ENCODE measurements around the gene RAB6A.
"Not testable (repeated sequence)": the region's sequence is repeated elsewhere in the genome, so short reads cannot be mapped to it uniquely, and the experiment has no call there.

RAB6A gene

GRCh38 chr11:73766763-73767162 is 5.9 kb upstream of the RAB6A start:
- no peak for DNase-seq (ENCODE audit: extremely low read depth in 1 of 2, low read depth in 1 of 2)

- no peak for DNase-seq (ENCODE audit: extremely low read depth in 1 of 2, low read depth in 1 of 2)
Observed at GRCh38 chr11:73762732-73763131, 1.9 kb upstream of the RAB6A start.

DNA sequence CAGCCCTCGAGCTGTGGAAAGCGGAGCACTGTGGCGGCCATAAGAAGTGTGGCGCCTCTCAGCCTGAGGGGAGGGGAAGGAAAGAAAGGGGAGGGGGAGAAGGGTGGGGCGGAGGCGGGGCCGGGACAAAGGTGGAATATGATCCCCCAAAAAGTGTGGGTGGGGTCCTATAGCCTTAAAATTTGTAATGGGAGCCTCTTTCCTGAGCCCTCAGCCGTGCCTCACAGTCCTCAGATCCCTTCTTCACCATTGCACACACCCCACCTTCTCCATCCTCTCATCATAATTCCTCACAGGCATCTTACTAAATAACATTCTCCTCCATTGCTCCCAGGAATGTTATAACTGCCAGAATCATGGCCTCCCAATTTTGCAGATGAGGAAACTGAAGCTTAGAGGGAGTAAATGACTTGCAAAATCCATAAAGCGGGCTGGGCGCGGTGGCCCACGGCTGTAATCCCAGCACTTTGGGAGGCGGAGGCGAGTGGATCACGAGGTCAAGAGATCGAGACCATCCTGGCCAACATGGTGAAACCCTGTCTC is 600 bp upstream of the RAB6A start:
- DNase-seq (ENCODE audit: extremely low read depth in 1 of 2, low read depth in 1 of 2): no peak

- DNase-seq (ENCODE audit: extremely low read depth in 1 of 2, low read depth in 1 of 2): no peak
Observed at GRCh38 chr11:73760135-73760678, 667 bp downstream of the RAB6A start.

DNA sequence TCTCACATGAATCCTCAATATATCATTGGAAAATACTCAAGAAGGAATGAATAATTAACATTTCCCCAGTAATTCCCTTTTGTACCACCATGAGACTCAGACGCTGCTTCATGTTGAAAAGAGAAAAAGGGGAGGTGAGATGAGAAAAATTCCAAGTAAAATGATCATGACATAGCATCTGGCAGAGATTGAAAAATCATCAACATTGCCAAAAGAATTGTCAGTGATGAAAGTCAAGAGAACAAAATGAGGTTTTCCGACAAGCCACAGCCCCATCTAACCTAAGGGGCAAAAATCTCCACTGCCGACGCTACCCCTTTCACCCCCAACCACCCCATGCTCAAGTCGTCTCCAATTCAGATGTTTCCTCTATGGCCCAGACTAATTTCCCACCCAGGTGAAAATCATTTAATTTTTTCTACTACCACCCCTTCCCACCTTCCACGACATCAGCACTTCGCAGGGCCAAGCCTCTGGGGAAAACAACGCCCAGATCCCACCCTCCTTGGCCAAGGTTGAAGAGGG is 1.2 kb downstream of the RAB6A start:
- DNase-seq (ENCODE audit: extremely low read depth in 1 of 2, low read depth in 1 of 2): no peak

GRCh38 chr11:73758451-73758850 is 2.4 kb downstream of the RAB6A start:
- no peak for DNase-seq (ENCODE audit: extremely low read depth in 1 of 2, low read depth in 1 of 2)

- DNase-seq (ENCODE audit: extremely low read depth in 1 of 2, low read depth in 1 of 2): no peak
Observed at GRCh38 chr11:73757598-73757997, 3.3 kb downstream of the RAB6A start.

- no peak for DNase-seq (ENCODE audit: extremely low read depth in 1 of 2, low read depth in 1 of 2)
Observed at GRCh38 chr11:73755670-73756069, 5.2 kb downstream of the RAB6A start.

DNA sequence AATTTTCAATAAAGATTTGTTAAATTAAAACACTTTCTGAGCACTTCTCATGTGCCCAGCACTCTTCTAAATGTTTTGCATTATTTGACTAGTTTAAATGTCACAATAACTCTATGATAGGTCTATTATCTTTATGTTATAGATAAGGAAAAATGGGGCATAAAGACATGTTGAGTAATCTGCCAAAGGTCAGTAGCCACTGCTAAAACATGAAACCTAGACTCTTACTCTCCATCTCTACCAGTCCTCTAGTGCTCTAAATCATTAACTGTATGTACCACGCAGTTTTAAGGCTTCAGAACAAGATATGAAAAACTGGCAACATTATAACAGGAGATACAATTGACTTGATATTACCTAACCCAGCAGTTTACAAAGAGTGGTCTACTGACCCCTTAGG is 6.9 kb downstream of the RAB6A start:
- DNase-seq (ENCODE audit: extremely low read depth in 1 of 2, low read depth in 1 of 2): no peak

DNA sequence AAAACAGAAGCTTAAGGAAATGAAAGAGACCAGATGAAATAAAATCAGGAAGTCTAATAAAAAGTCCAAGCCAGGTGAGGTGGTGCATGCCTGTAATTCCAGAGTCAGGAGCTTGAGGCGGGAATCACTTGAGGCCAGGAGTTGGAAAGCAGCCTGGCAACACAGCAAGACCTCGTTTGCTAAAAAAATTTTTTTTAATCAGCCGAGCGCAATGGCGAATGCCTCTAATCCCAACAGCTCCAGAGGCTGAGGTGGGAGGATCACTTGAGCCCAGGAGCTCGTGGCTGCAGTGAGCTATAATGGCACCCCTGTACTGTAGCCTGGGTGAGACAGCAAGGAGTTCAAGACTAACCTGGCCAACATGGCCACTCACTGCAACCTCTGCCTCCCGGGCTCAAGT is 8.0 kb downstream of the RAB6A start:
- DNase-seq (ENCODE audit: extremely low read depth in 1 of 2, low read depth in 1 of 2): no peak

DNA sequence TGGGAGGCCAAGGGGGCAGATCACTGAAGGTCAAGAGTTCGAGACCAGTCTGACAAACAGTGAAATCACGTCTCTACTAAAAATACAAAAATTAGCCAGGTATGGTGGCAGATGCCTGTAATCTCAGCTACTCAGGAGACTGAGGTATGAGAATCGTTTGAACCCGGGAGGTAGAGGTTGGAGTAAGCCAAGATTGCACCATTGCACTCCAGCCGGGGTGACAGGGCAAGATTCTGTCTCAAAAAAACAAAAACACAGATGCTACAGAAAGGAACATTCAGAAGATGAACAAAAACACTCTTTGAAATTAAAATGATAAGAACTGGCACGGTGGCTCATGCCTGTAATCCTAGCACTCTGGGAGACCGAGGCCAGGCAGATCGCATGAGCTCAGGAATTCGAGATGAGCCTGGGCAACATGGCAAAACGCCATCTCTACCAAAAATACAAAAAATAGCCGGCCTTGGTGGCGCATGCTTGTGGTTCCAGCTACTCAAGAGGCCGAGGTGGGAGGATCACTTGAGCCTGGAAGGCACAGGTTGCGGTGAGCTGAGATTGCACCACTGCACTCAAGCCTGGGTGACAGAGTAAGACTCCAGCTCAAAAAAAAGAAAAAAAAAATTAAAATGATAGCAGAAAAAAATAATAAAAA is 8.5 kb downstream of the RAB6A start:
- no peak for DNase-seq (ENCODE audit: extremely low read depth in 1 of 2, low read depth in 1 of 2)

DNA sequence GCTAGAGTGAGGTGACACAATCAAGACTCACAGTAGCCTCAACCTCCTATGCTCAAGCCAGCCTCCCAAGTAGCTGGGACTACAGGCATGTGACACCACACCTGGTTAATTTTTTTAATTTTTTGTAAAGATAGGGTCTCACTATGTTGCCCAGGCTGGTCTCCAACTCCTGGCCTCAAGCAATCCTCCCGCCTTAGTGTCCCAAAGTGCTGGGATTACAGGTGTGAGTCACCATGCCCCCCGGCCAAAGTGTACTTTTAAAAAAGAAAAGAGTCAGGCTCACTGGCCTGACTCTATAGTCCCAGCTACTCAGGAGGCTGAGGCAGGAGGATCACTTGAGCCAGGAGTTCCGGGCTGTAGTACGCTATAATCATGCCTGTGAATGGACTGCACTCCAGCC is 10.0 kb downstream of the RAB6A start:
- not testable (repeated sequence) for DNase-seq (ENCODE audit: extremely low read depth in 1 of 2, low read depth in 1 of 2)

GRCh38 chr11:73750228-73750627 is 10.6 kb downstream of the RAB6A start:
- no peak for DNase-seq (ENCODE audit: extremely low read depth in 1 of 2, low read depth in 1 of 2)

GRCh38 chr11:73749118-73749517 is 11.8 kb downstream of the RAB6A start:
- no peak for DNase-seq (ENCODE audit: extremely low read depth in 1 of 2, low read depth in 1 of 2)

GRCh38 chr11:73748300-73748699 is 12.6 kb downstream of the RAB6A start:
- no peak for DNase-seq (ENCODE audit: extremely low read depth in 1 of 2, low read depth in 1 of 2)

GRCh38 chr11:73747762-73748161 is 13.1 kb downstream of the RAB6A start:
- no peak for DNase-seq (ENCODE audit: extremely low read depth in 1 of 2, low read depth in 1 of 2)

- no peak for DNase-seq (ENCODE audit: extremely low read depth in 1 of 2, low read depth in 1 of 2)
Observed at GRCh38 chr11:73746701-73747100, 14.2 kb downstream of the RAB6A start.

- DNase-seq (ENCODE audit: extremely low read depth in 1 of 2, low read depth in 1 of 2): no peak
Observed at GRCh38 chr11:73743045-73743444, 17.8 kb downstream of the RAB6A start.

- DNase-seq (ENCODE audit: extremely low read depth in 1 of 2, low read depth in 1 of 2): not testable (repeated sequence)
Observed at GRCh38 chr11:73735959-73736358, 24.9 kb downstream of the RAB6A start.

- no peak for DNase-seq (ENCODE audit: extremely low read depth in 1 of 2, low read depth in 1 of 2)
Observed at GRCh38 chr11:73734993-73735392, 25.9 kb downstream of the RAB6A start.

GRCh38 chr11:73734011-73734410 is 26.9 kb downstream of the RAB6A start:
- not testable (repeated sequence) for DNase-seq (ENCODE audit: extremely low read depth in 1 of 2, low read depth in 1 of 2)

GRCh38 chr11:73732936-73733335 is 27.9 kb downstream of the RAB6A start:
- DNase-seq (ENCODE audit: extremely low read depth in 1 of 2, low read depth in 1 of 2): not testable (repeated sequence)

Measured in activated CD8-positive, alpha-beta memory T cell treated with anti-CD3 and anti-CD28 coated beads for 1 hour (primary cell).